ENCODE measurements around the gene MAST3. TPM values are rescaled to one million over a fixed set of nuclear protein-coding genes. Genes with fewer than 3 reads are reported as not detected.

The MAST3 gene
- total RNA-seq, 2 donors from 2014 or later, result 6.1 to 10.8 TPM

GRCh38 chr19:18055967-18056366 lies 41.6 kb upstream of the MAST3 start:
- 86% methylated on average over 5 of the region's 5 CpGs for WGBS
- Histone ChIP-seq H3K4me3 (no peak overlapping the region), H3K36me3 (no peaks in the 10 kb centered on the region), H3K9me3 (no peaks in the 10 kb centered on the region), H3K27ac (no peak overlapping the region), H3K27me3 (replicated peaks; ENCODE audit: insufficient read depth) (no peaks in the 10 kb centered on the region), H3K4me1 (replicated peaks) (no peaks in the 10 kb centered on the region)
- no peak for DNase-seq (ENCODE audit: low spot score)
- TF ChIP-seq CTCF (IDR thresholded peaks at IDR 0.05) (no peak), POLR2AphosphoS5 (IDR thresholded peaks at IDR 0.05) (no peak), POLR2A (IDR thresholded peaks at IDR 0.05) (no peak)
- intact Hi-C loops (cut with DNase I), result loop anchor here (10.0 kb wide), 1 partner anchor 111 kb away; no protein-coding TSS in a partner anchor

GRCh38 chr19:18057557-18057956 lies 40.0 kb upstream of the MAST3 start:
- H3K9me3 ChIP-seq, result no peaks in the 10 kb centered on the region
- H3K27ac ChIP-seq, result peak overlapping the region; percentile 68 to 74
- no peaks in the 10 kb centered on the region for H3K27me3 ChIP-seq (replicated peaks; ENCODE audit: insufficient read depth)
- TF ChIP-seq POLR2AphosphoS5 (IDR thresholded peaks at IDR 0.05), result no peak
- TF ChIP-seq CTCF (IDR thresholded peaks at IDR 0.05), result no peak
- TF ChIP-seq POLR2A (IDR thresholded peaks at IDR 0.05), result no peak
- no peaks in the 10 kb centered on the region for H3K36me3 ChIP-seq
- intact Hi-C loops (cut with DNase I), result loop anchor here (10.0 kb wide), 1 partner anchor 113 kb away; no protein-coding TSS in a partner anchor
- no peak overlapping the region for H3K4me3 ChIP-seq
- whole genome bisulfite sequencing, result 53% methylated on average over 6 of the region's 6 CpGs
- DNase-seq (ENCODE audit: low spot score), result peak; percentile 37
- H3K4me1 ChIP-seq (replicated peaks), result no peaks in the 10 kb centered on the region

- Histone ChIP-seq H3K4me1 (replicated peaks) (no peaks in the 10 kb centered on the region), H3K4me3 (no peak overlapping the region), H3K9me3 (no peaks in the 10 kb centered on the region), H3K27ac (peak overlapping the region; percentile 68 to 74), H3K36me3 (no peaks in the 10 kb centered on the region), H3K27me3 (replicated peaks; ENCODE audit: insufficient read depth) (no peaks in the 10 kb centered on the region)
- 3% methylated on average over 34 of the region's 34 CpGs for WGBS
- DNase-seq (ENCODE audit: low spot score), result peak; percentile 70
- TF ChIP-seq POLR2A (IDR thresholded peaks at IDR 0.05) (no peak), CTCF (IDR thresholded peaks at IDR 0.05) (peak; percentile 97 to 98 (median 98)), POLR2AphosphoS5 (IDR thresholded peaks at IDR 0.05) (peak; percentile 90)
- intact Hi-C loops (cut with DNase I), result loop anchor here (1.0 to 10.0 kb wide), 2 partner anchors 51 to 114 kb away; no protein-coding TSS in a partner anchor
These were observed 39.2 kb upstream of the MAST3 start for GRCh38 chr19:18058208-18059009.

- no peaks in the 10 kb centered on the region for H3K36me3 ChIP-seq
- H3K27ac ChIP-seq, result no peak overlapping the region
- H3K4me3 ChIP-seq, result no peak overlapping the region
- 65% methylated on average over 8 of the region's 8 CpGs for WGBS
- H3K9me3 ChIP-seq, result no peaks in the 10 kb centered on the region
- no peaks in the 10 kb centered on the region for H3K4me1 ChIP-seq (replicated peaks)
- TF ChIP-seq POLR2AphosphoS5 (IDR thresholded peaks at IDR 0.05), result no peak
- TF ChIP-seq CTCF (IDR thresholded peaks at IDR 0.05), result no peak
- no peak for TF ChIP-seq POLR2A (IDR thresholded peaks at IDR 0.05)
- no peaks in the 10 kb centered on the region for H3K27me3 ChIP-seq (replicated peaks; ENCODE audit: insufficient read depth)
- intact Hi-C loops (cut with DNase I), result loop anchor here (10.0 kb wide), 1 partner anchor 114 kb away; no protein-coding TSS in a partner anchor
- DNase-seq (ENCODE audit: low spot score), result no peak
These were observed 38.3 kb upstream of the MAST3 start for GRCh38 chr19:18059297-18059696.

Measured in prostate gland (tissue), 2 donors.